Panc1 (cell line): ENCODE measurements around the gene PIWIL4. TPM values are rescaled to one million over a fixed set of nuclear protein-coding genes. Genes with fewer than 3 reads are reported as not detected.

Experiments
- ATAC-seq: fragments of 200-7000 bp; cut with Tn5 transposase; 2 replicates; pipeline ENCODE4 v1.9.1; 2020; ENCODE audit warnings: mild to moderate bottlenecking, moderate library complexity
- BruUV-seq: library from RNA; stranded (reverse); fragments of 400-500 nt; replicated peaks from 2 replicates; lab custom pipeline; 2021; lab: Mats Ljungman, UMichigan
- CTCF ChIA-PET: fragments of 300-600 bp; sonication (Branson Sonifier 250); formaldehyde crosslinking; loops from one replicate; lab custom pipeline; 2022; ENCODE audit warnings: antibody characterized with exemption; lab: Charles Lee
- POLR2A ChIA-PET: fragments of 300-600 bp; sonication (Branson Sonifier 250); formaldehyde crosslinking; loops from one replicate; lab custom pipeline; 2022; ENCODE audit warnings: antibody characterized with exemption; lab: Charles Lee
- DNase-seq: peaks from one replicate; pipeline ENCODE4 v3.0.0-alpha.2; 2010; ENCODE audit warnings: low read depth, low spot score
- H3K27ac ChIP-seq: 2 replicates; pipeline ENCODE4 v1.5.1; 2011; ENCODE audit warnings: mild to moderate bottlenecking, low read length, inconsistent platforms
- H3K27me3 ChIP-seq: fragments of 200-500 bp; sonication (Bioruptor generic); 2 replicates; pipeline ENCODE4 v1.6.0; 2014; ENCODE audit warnings: low read length, inconsistent platforms; ENCODE audit not compliant: control insufficient read depth, insufficient read depth
- H3K36me3 ChIP-seq: fragments of 200-500 bp; sonication (Bioruptor generic); 2 replicates; pipeline ENCODE4 v1.5.1; 2014; ENCODE audit warnings: inconsistent platforms, mild to moderate bottlenecking, low read length, moderate library complexity; ENCODE audit not compliant: control insufficient read depth, insufficient read depth
- H3K4me1 ChIP-seq: 2 replicates; pipeline ENCODE4 v1.5.1; 2011; ENCODE audit warnings: inconsistent platforms, mild to moderate bottlenecking, low read length, moderate library complexity; ENCODE audit not compliant: control insufficient read depth, insufficient read depth
- H3K4me3 ChIP-seq, 2 experiments: 2 replicates each; pipeline ENCODE4 v1.5.1; 2011 to 2012; ENCODE audit warnings: low read depth in 2 of 2, low read length in 2 of 2, mild to moderate bottlenecking in 2 of 2, inconsistent platforms in 1 of 2, moderate library complexity in 1 of 2
- H3K9me3 ChIP-seq: fragments of 200-500 bp; sonication (Bioruptor generic); 2 replicates; pipeline ENCODE4 v1.5.1; 2014; ENCODE audit warnings: low read depth, mild to moderate bottlenecking, inconsistent platforms, low read length, moderate library complexity; ENCODE audit not compliant: control insufficient read depth, insufficient read depth
- CTCF ChIP-seq: fragments of 450-650 bp; IDR thresholded peaks from 2 replicates; pipeline ENCODE4 v1.5.1; 2017; ENCODE audit warnings: mild to moderate bottlenecking
- POLR2AphosphoS5 ChIP-seq: IDR thresholded peaks from 2 replicates; pipeline ENCODE4 v1.6.1; 2012; ENCODE audit warnings: mild to moderate bottlenecking, low read depth, low read length, moderate library complexity
- SIN3A ChIP-seq: IDR thresholded peaks from 2 replicates; pipeline ENCODE4 v1.6.1; 2012; ENCODE audit warnings: low read depth, mild to moderate bottlenecking, low read length, moderate library complexity, borderline replicate concordance; ENCODE audit not compliant: insufficient read depth
- TCF7L2 ChIP-seq: IDR thresholded peaks from 2 replicates; pipeline ENCODE4 v1.6.1; 2011; ENCODE audit warnings: mild to moderate bottlenecking, low read depth, low read length, inconsistent platforms
- in situ Hi-C: cut with HindIII; loops from 2 replicates; pipeline ENCODE4 v1.10.0; 2016; ENCODE audit warnings: low sequenced_read_pairs, low pct_unique_long_range_greater_than_20kb
- intact Hi-C: fragments of 100-400 bp; cut with micrococcal nuclease; formaldehyde crosslinking; loops from one replicate; pipeline ENCODE4 v1.10.0; 2022; ENCODE audit not compliant: unreplicated experiment
- total RNA-seq: library from RNA; stranded (reverse); gene quantifications from one replicate; pipeline ENCODE4 v1.2.1, GENCODE V29; 2021; ENCODE audit not compliant: unreplicated experiment
- TF ChIP-seq, protein P1 (sequence below), 2 experiments: IDR thresholded peaks; 2 replicates each; pipeline ENCODE4 v1.6.1; 2011 to 2012; ENCODE audit warnings: low read depth in 2 of 2, control low read depth in 1 of 2, low read length in 1 of 2, mild to moderate bottlenecking in 1 of 2, moderate library complexity in 1 of 2; ENCODE audit not compliant: insufficient read depth in 1 of 2

Gene PIWIL4
- total RNA-seq, 1 experiment from 2014 or later, result 2.1 TPM

- in situ Hi-C loops (no loop called here), intact Hi-C loops (no loop called here)
- no peaks in the 10 kb centered on the region for H3K9me3 ChIP-seq
- TF ChIP-seq, protein P1, sequence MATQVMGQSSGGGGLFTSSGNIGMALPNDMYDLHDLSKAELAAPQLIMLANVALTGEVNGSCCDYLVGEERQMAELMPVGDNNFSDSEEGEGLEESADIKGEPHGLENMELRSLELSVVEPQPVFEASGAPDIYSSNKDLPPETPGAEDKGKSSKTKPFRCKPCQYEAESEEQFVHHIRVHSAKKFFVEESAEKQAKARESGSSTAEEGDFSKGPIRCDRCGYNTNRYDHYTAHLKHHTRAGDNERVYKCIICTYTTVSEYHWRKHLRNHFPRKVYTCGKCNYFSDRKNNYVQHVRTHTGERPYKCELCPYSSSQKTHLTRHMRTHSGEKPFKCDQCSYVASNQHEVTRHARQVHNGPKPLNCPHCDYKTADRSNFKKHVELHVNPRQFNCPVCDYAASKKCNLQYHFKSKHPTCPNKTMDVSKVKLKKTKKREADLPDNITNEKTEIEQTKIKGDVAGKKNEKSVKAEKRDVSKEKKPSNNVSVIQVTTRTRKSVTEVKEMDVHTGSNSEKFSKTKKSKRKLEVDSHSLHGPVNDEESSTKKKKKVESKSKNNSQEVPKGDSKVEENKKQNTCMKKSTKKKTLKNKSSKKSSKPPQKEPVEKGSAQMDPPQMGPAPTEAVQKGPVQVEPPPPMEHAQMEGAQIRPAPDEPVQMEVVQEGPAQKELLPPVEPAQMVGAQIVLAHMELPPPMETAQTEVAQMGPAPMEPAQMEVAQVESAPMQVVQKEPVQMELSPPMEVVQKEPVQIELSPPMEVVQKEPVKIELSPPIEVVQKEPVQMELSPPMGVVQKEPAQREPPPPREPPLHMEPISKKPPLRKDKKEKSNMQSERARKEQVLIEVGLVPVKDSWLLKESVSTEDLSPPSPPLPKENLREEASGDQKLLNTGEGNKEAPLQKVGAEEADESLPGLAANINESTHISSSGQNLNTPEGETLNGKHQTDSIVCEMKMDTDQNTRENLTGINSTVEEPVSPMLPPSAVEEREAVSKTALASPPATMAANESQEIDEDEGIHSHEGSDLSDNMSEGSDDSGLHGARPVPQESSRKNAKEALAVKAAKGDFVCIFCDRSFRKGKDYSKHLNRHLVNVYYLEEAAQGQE (IDR thresholded peaks at IDR 0.05; ENCODE audit: insufficient read depth in 1 of 2, low read depth in 2 of 2, low read length in 1 of 2), result no peak
- TF ChIP-seq POLR2AphosphoS5 (no peak), SIN3A (no peak), CTCF (no peak), TCF7L2 (no peak)
- BruUV-seq, result no TSS peak
- CTCF ChIA-PET, result no interaction called here
- ATAC-seq (no peak), DNase-seq (no peak)
- no peak overlapping the region for H3K27ac ChIP-seq
- POLR2A ChIA-PET, result interaction anchor here (0.6 kb wide), 1 partner anchor 47 kb away, joined by 3 read pairs; no protein-coding TSS in a partner anchor
- no peaks in the 10 kb centered on the region for H3K4me1 ChIP-seq
- H3K36me3 ChIP-seq, result no peaks in the 10 kb centered on the region
- H3K27me3 ChIP-seq, result peaks cover 2% of the 10 kb centered on the region; the same call in 1 of the 2 replicates
- H3K4me3 ChIP-seq, result no peak overlapping the region
Observed at GRCh38 chr11:94533696-94534630, 33.2 kb upstream of the PIWIL4 start.

GRCh38 chr11:94536386-94536785 lies 30.8 kb upstream of the PIWIL4 start:
- no peaks in the 10 kb centered on the region for H3K4me1 ChIP-seq
- BruUV-seq, result no TSS peak
- no peak for ATAC-seq
- intact Hi-C loops, result no loop called here
- H3K36me3 ChIP-seq, result no peaks in the 10 kb centered on the region
- no peak overlapping the region for H3K27ac ChIP-seq
- no peaks in the 10 kb centered on the region for H3K9me3 ChIP-seq
- in situ Hi-C loops, result no loop called here
- no peak overlapping the region for H3K4me3 ChIP-seq
- DNase-seq, result no peak
- ChIA-PET CTCF (no interaction called here), POLR2A (no interaction called here)
- peaks cover 2% of the 10 kb centered on the region; the same call in 1 of the 2 replicates for H3K27me3 ChIP-seq
- TF ChIP-seq TCF7L2 (no peak), CTCF (no peak), SIN3A (no peak), POLR2AphosphoS5 (no peak)
- TF ChIP-seq, protein P1 (IDR thresholded peaks at IDR 0.05; ENCODE audit: insufficient read depth in 1 of 2, low read depth in 2 of 2, low read length in 1 of 2), result no peak
